Lower leg skin (tissue), 3 donors: ENCODE data around the gene NUTM2B.
"Not testable (repeated sequence)": the region's sequence is repeated elsewhere in the genome, so short reads cannot be mapped to it uniquely, and the experiment has no call there.

Experiments
- POLR2A ChIP-seq, 2 donors: fragments of 450-650 bp; IDR thresholded peaks; one replicate each; pipeline ENCODE4 v1.6.1; 2016 to 2017; ENCODE audit warnings: antibody characterized with exemption in 2 of 2, mild to moderate bottlenecking in 1 of 2, moderate library complexity in 1 of 2
- TF ChIP-seq, protein P1 (sequence below), 3 donors: fragments of 450-650 bp; IDR thresholded peaks; one replicate each; pipeline ENCODE4 v1.5.1; 2016; ENCODE audit warnings: antibody characterized with exemption in 3 of 3, mild to moderate bottlenecking in 3 of 3, moderate library complexity in 2 of 3

DNA sequence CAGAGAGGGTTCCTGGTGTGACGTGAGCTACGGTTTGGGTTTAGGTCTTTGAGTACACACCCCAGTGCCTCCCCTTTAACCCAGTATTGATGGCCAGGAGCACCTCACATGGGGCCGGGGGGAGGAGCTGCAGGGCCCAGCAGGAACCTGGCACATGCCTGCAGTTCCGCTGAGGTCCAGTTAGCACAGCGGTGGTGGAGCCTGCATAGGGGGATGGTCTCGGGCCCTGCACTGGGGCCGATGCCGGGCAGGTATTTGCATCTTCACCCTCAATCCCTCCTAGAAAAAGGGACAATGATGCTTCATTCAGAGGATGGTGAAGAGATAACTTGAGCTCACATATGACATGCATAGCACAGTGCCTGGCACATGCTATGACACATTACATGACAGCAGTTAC, 4.0 kb downstream of the NUTM2B start:
- TF ChIP-seq POLR2A (IDR thresholded peaks at IDR 0.05) = not testable (repeated sequence)
- TF ChIP-seq, protein P1, sequence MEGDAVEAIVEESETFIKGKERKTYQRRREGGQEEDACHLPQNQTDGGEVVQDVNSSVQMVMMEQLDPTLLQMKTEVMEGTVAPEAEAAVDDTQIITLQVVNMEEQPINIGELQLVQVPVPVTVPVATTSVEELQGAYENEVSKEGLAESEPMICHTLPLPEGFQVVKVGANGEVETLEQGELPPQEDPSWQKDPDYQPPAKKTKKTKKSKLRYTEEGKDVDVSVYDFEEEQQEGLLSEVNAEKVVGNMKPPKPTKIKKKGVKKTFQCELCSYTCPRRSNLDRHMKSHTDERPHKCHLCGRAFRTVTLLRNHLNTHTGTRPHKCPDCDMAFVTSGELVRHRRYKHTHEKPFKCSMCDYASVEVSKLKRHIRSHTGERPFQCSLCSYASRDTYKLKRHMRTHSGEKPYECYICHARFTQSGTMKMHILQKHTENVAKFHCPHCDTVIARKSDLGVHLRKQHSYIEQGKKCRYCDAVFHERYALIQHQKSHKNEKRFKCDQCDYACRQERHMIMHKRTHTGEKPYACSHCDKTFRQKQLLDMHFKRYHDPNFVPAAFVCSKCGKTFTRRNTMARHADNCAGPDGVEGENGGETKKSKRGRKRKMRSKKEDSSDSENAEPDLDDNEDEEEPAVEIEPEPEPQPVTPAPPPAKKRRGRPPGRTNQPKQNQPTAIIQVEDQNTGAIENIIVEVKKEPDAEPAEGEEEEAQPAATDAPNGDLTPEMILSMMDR (IDR thresholded peaks at IDR 0.05) = not testable (repeated sequence)
